H7 (cell line): Measurements from ENCODE around the gene HIGD1C. TPM values are rescaled to one million over a fixed set of nuclear protein-coding genes. Genes with fewer than 3 reads are reported as not detected.
A peak's percentile ranks its signal among the peaks of the same experiment; 100 is the strongest.
"Not testable (repeated sequence)": the region's sequence is repeated elsewhere in the genome, so short reads cannot be mapped to it uniquely, and the experiment has no call there.

ENCODE experiments used
- DNase-seq: peaks from one replicate; pipeline ENCODE4 v3.0.0; 2012
- H3K27me3 ChIP-seq: 2 replicates; pipeline ENCODE4 v1.6.0; 2011; ENCODE audit warnings: mild to moderate bottlenecking, low read length; ENCODE audit not compliant: control insufficient read depth, insufficient read depth
- H3K36me3 ChIP-seq: replicated peaks from 2 replicates; pipeline ENCODE4 v1.5.1; 2011; ENCODE audit warnings: low read length; ENCODE audit not compliant: control insufficient read depth, insufficient read depth
- H3K4me3 ChIP-seq: 2 replicates; pipeline ENCODE4 v1.5.1; 2011; ENCODE audit warnings: low read depth, mild to moderate bottlenecking, control low read depth, low read length, moderate library complexity; ENCODE audit not compliant: insufficient read depth
- total RNA-seq: library from RNA; depleted of rRNA; stranded (reverse); fragments of >200 nt; shearing (Covaris generic); gene quantifications from 2 replicates; pipeline ENCODE4 v1.2.3, GENCODE V29; 2014

HIGD1C gene
- total RNA-seq, 1 experiment from 2014 or later: not detected

GRCh38 chr12:50926932-50927331, 25.4 kb upstream of the HIGD1C start:
- not testable (repeated sequence) for H3K27me3 ChIP-seq, DNase-seq, H3K36me3 ChIP-seq
- peak overlapping the region; percentile 1; the same call in 1 of the 2 replicates for H3K4me3 ChIP-seq

GRCh38 chr12:50927356-50927755, 25.0 kb upstream of the HIGD1C start:
- peak overlapping the region; percentile 1; the same call in 1 of the 2 replicates for H3K4me3 ChIP-seq
- DNase-seq: no peak
- no peaks in the 10 kb centered on the region for H3K27me3 ChIP-seq
- H3K36me3 ChIP-seq: no peaks in the 10 kb centered on the region

GRCh38 chr12:50927766-50928224, 24.5 kb upstream of the HIGD1C start:
- Histone ChIP-seq H3K27me3 (no peaks in the 10 kb centered on the region), H3K4me3 (no peak overlapping the region), H3K36me3 (no peaks in the 10 kb centered on the region)
- no peak for DNase-seq

- Histone ChIP-seq H3K27me3 (no peaks in the 10 kb centered on the region), H3K4me3 (no peak overlapping the region), H3K36me3 (no peaks in the 10 kb centered on the region)
- DNase-seq: no peak
These were observed 24.0 kb upstream of the HIGD1C start for GRCh38 chr12:50928392-50928791.

GRCh38 chr12:50929831-50930230, 22.5 kb upstream of the HIGD1C start:
- Histone ChIP-seq H3K27me3 (no peaks in the 10 kb centered on the region), H3K36me3 (no peaks in the 10 kb centered on the region), H3K4me3 (no peak overlapping the region)
- no peak for DNase-seq

- DNase-seq, H3K27me3 ChIP-seq, H3K4me3 ChIP-seq, H3K36me3 ChIP-seq: not testable (repeated sequence)
These were observed 21.9 kb upstream of the HIGD1C start for GRCh38 chr12:50930477-50930876.

- no peak for DNase-seq
- Histone ChIP-seq H3K4me3 (no peak overlapping the region), H3K36me3 (no peaks in the 10 kb centered on the region), H3K27me3 (no peaks in the 10 kb centered on the region)
These were observed 19.5 kb upstream of the HIGD1C start for GRCh38 chr12:50932787-50933280.

- H3K36me3 ChIP-seq: no peaks in the 10 kb centered on the region
- no peaks in the 10 kb centered on the region for H3K27me3 ChIP-seq
- H3K4me3 ChIP-seq: no peak overlapping the region
- no peak for DNase-seq
These were observed 18.8 kb upstream of the HIGD1C start for GRCh38 chr12:50933459-50934124.

GRCh38 chr12:50934371-50934851, 17.9 kb upstream of the HIGD1C start:
- H3K36me3 ChIP-seq: no peaks in the 10 kb centered on the region
- no peak overlapping the region for H3K4me3 ChIP-seq
- H3K27me3 ChIP-seq: no peaks in the 10 kb centered on the region
- no peak for DNase-seq

GRCh38 chr12:50934981-50935807, 17.1 kb upstream of the HIGD1C start:
- H3K36me3 ChIP-seq: no peaks in the 10 kb centered on the region
- H3K27me3 ChIP-seq: no peaks in the 10 kb centered on the region
- no peak overlapping the region for H3K4me3 ChIP-seq
- no peak for DNase-seq

GRCh38 chr12:50936821-50937530, 15.4 kb upstream of the HIGD1C start:
- DNase-seq: no peak
- H3K36me3 ChIP-seq: no peaks in the 10 kb centered on the region
- no peak overlapping the region for H3K4me3 ChIP-seq
- H3K27me3 ChIP-seq: no peaks in the 10 kb centered on the region

GRCh38 chr12:50937653-50938052, 14.7 kb upstream of the HIGD1C start:
- Histone ChIP-seq H3K27me3 (no peaks in the 10 kb centered on the region), H3K36me3 (no peaks in the 10 kb centered on the region), H3K4me3 (no peak overlapping the region)
- no peak for DNase-seq

- no peak for DNase-seq
- no peak overlapping the region for H3K4me3 ChIP-seq
- H3K27me3 ChIP-seq: no peaks in the 10 kb centered on the region
- H3K36me3 ChIP-seq: no peaks in the 10 kb centered on the region
These were observed 4.3 kb upstream of the HIGD1C start for GRCh38 chr12:50947933-50948626.

- DNase-seq: no peak
These were observed 3.5 kb upstream of the HIGD1C start for GRCh38 chr12:50948798-50949197.

More at GRCh38 chr12:50948798-50949197, 3.5 kb upstream of the HIGD1C start:
- H3K27me3 ChIP-seq: no peaks in the 10 kb centered on the region
- no peaks in the 10 kb centered on the region for H3K36me3 ChIP-seq
- H3K4me3 ChIP-seq: no peak overlapping the region
